ENCODE results near the gene SLC17A4.

- no peak for TF ChIP-seq POLR2AphosphoS5 (IDR thresholded peaks at IDR 0.05; ENCODE audit: low read depth, low read length)
- no peak for TF ChIP-seq POLR2A (IDR thresholded peaks at IDR 0.05; ENCODE audit: low read depth, low read length)
- no peak for TF ChIP-seq TAF1 (IDR thresholded peaks at IDR 0.05; ENCODE audit: borderline replicate concordance, low read depth, low read length)
These were observed 39.8 kb upstream of the SLC17A4 start for GRCh38 chr6:25714765-25715164.
